ENCODE measurements around the gene FOXO6. TPM values are rescaled to one million over a fixed set of nuclear protein-coding genes. Genes with fewer than 3 reads are reported as not detected.

The FOXO6 gene
- total and polyA plus RNA-seq, 7 donors = 0.42 to 8.6 (median 0.88) TPM

GRCh38 chr1:41390573-41390972, 29.3 kb downstream of the FOXO6 start:
- TF ChIP-seq, protein P1, sequence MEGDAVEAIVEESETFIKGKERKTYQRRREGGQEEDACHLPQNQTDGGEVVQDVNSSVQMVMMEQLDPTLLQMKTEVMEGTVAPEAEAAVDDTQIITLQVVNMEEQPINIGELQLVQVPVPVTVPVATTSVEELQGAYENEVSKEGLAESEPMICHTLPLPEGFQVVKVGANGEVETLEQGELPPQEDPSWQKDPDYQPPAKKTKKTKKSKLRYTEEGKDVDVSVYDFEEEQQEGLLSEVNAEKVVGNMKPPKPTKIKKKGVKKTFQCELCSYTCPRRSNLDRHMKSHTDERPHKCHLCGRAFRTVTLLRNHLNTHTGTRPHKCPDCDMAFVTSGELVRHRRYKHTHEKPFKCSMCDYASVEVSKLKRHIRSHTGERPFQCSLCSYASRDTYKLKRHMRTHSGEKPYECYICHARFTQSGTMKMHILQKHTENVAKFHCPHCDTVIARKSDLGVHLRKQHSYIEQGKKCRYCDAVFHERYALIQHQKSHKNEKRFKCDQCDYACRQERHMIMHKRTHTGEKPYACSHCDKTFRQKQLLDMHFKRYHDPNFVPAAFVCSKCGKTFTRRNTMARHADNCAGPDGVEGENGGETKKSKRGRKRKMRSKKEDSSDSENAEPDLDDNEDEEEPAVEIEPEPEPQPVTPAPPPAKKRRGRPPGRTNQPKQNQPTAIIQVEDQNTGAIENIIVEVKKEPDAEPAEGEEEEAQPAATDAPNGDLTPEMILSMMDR (IDR thresholded peaks at IDR 0.05) = no peak
- 77 to 100% (median 97%) methylated on average over 1 of the region's 1 CpG for WGBS, 3 donors
- intact Hi-C loops (cut with DNase I) = no loop called here
- Histone ChIP-seq H3K9me3 (no peaks in the 10 kb centered on the region), H3K4me3 (no peak overlapping the region), H3K27me3 (ENCODE audit: insufficient read depth in 3 of 3, low read length in 2 of 3) (peaks cover 0 to 3% (median 0%) of the 10 kb centered on the region in 3 donors), H3K36me3 (ENCODE audit: insufficient read depth in 1 of 2, low read depth in 1 of 2) (no peaks in the 10 kb centered on the region), H3K4me1 (peaks cover 6% of the 10 kb centered on the region), H3K27ac (no peak overlapping the region)
- ATAC-seq = no peak
- no peak for DNase-seq

- Histone ChIP-seq H3K4me1 (peaks cover 18% of the 10 kb centered on the region), H3K27me3 (ENCODE audit: insufficient read depth in 3 of 3, low read length in 2 of 3) (peaks cover 0 to 3% (median 0%) of the 10 kb centered on the region in 3 donors), H3K9me3 (no peaks in the 10 kb centered on the region), H3K36me3 (ENCODE audit: insufficient read depth in 1 of 2, low read depth in 1 of 2) (no peaks in the 10 kb centered on the region), H3K4me3 (no peak overlapping the region), H3K27ac (no peak overlapping the region)
- 38 to 55% (median 46%) methylated on average over 9 of the region's 9 CpGs for WGBS, 3 donors
- DNase-seq (no peak), ATAC-seq (no peak)
- TF ChIP-seq, protein P1 (IDR thresholded peaks at IDR 0.05) = no peak
- intact Hi-C loops (cut with DNase I) = no loop called here
These were observed 30.7 kb downstream of the FOXO6 start for GRCh38 chr1:41391834-41392527.

- no peak for ATAC-seq
- 74 to 87% (median 83%) methylated on average over 4 of the region's 4 CpGs for WGBS, 3 donors
- Histone ChIP-seq H3K27me3 (ENCODE audit: insufficient read depth in 3 of 3, low read length in 2 of 3) (peaks cover 0 to 3% (median 0%) of the 10 kb centered on the region in 3 donors), H3K36me3 (ENCODE audit: insufficient read depth in 1 of 2, low read depth in 1 of 2) (no peaks in the 10 kb centered on the region), H3K4me3 (no peak overlapping the region), H3K4me1 (peaks cover 22% of the 10 kb centered on the region), H3K9me3 (no peaks in the 10 kb centered on the region), H3K27ac (no peak overlapping the region)
- TF ChIP-seq, protein P1 (IDR thresholded peaks at IDR 0.05) = no peak
- no peak for DNase-seq
- intact Hi-C loops (cut with DNase I) = no loop called here
These were observed 31.3 kb downstream of the FOXO6 start for GRCh38 chr1:41392528-41392924.

DNA sequence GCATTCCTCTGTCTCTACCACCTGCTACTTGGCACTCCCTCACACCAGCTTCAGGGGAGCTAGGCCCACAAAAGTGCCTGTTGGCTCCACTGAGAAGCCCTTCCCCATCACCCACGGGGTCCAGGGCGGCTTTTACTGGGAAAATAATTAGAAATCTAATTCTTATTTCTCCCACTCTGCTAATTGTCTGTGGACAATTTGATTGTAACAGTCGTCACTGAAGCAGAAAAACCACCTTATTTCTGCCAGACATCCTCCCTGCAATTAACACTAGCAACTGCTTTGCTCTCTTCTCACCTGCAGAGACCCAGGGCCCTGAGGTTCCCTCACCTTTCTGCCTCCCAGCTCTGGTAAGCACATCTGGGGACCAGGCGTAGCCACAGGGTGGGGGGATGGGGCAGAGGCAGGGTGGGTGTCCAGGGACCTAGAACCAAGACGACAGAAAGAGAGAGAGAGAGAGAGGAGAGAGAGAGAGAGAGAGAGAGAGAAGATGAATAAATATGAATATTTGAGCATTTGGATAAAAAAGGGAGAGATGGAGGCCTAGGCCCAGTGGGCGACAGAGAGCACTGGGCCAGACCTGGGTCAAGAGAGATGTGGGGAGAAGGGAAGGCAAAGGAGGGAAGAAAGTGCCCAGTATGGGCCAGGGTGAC, 32.6 kb downstream of the FOXO6 start:
- H3K4me1 ChIP-seq = peaks cover 30% of the 10 kb centered on the region
- TF ChIP-seq, protein P1 (IDR thresholded peaks at IDR 0.05) = no peak
- DNase-seq = no peak
- H3K36me3 ChIP-seq (ENCODE audit: insufficient read depth in 1 of 2, low read depth in 1 of 2) = no peaks in the 10 kb centered on the region
- peaks cover 0 to 3% (median 0%) of the 10 kb centered on the region in 3 donors for H3K27me3 ChIP-seq (ENCODE audit: insufficient read depth in 3 of 3, low read length in 2 of 3)
- no peak overlapping the region for H3K27ac ChIP-seq
- H3K9me3 ChIP-seq = no peaks in the 10 kb centered on the region
- no peak for ATAC-seq
- WGBS, 3 donors = 74 to 82% (median 80%) methylated on average over 6 of the region's 6 CpGs
- no peak overlapping the region for H3K4me3 ChIP-seq
- intact Hi-C loops (cut with DNase I) = no loop called here
